ENCODE results near the gene LPAR3.

DNA sequence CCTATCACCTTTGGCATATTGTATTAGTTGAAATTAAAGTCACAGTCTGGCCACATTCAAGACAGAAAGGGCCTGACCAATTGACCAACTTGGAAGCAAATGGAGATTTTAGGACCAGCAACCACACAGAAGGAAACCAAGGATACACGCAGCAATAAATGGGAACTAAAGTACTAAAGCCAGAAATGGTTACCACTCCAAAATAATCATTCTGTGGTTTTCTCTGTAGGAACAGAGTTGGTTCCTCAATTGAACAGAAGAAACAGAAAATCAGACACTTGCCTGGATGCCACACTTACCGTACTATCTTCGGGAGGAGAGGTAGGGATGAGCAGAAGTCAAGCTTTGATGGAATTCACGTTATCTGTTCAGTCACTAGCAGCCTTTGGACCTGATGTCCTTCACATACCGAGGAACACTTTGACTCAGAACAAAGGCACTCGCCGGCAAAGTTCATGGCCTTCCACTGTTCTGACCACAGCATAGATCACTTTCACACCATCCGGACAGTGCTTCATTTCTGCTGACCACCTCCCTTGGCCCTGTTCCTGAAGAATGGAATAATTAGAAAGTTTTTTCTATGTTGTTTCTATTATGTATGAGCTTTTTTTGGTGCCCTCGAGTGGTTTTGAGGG, 96.9 kb downstream of the LPAR3 start:
- TF ChIP-seq, protein P1, sequence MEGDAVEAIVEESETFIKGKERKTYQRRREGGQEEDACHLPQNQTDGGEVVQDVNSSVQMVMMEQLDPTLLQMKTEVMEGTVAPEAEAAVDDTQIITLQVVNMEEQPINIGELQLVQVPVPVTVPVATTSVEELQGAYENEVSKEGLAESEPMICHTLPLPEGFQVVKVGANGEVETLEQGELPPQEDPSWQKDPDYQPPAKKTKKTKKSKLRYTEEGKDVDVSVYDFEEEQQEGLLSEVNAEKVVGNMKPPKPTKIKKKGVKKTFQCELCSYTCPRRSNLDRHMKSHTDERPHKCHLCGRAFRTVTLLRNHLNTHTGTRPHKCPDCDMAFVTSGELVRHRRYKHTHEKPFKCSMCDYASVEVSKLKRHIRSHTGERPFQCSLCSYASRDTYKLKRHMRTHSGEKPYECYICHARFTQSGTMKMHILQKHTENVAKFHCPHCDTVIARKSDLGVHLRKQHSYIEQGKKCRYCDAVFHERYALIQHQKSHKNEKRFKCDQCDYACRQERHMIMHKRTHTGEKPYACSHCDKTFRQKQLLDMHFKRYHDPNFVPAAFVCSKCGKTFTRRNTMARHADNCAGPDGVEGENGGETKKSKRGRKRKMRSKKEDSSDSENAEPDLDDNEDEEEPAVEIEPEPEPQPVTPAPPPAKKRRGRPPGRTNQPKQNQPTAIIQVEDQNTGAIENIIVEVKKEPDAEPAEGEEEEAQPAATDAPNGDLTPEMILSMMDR (conservative IDR thresholded peaks at IDR 0.05 in 1 of 2, IDR thresholded peaks at IDR 0.05 in 1 of 2; ENCODE audit: low read depth in 1 of 2, low read length in 2 of 2): no peak
- TF ChIP-seq EZH2 (IDR thresholded peaks at IDR 0.05; ENCODE audit: low read length, missing control alignments): no peak

All from fibroblast of lung (primary cell).